Measurements from ENCODE around the gene MMP3.

GRCh38 chr11:102846292-102846691 lies 2.9 kb upstream of the MMP3 start:
- TF ChIP-seq CTCF (conservative IDR thresholded peaks at IDR 0.05) (no peak), EZH2 (IDR thresholded peaks at IDR 0.05; ENCODE audit: low read depth) (no peak)

Data from PC-9 (cell line).